IPS-18c (cell line): Measurements from ENCODE around the gene ADGRA1.
"Not testable (repeated sequence)": the region's sequence is repeated elsewhere in the genome, so short reads cannot be mapped to it uniquely, and the experiment has no call there.

Experiments used
- H3K4me3 ChIP-seq: 2 replicates; pipeline ENCODE4 v1.7.0; 2013; ENCODE audit warnings: low read depth, mild to moderate bottlenecking, low read length, moderate library complexity; ENCODE audit not compliant: insufficient read depth
- H3K9me3 ChIP-seq: one replicate; pipeline ENCODE4 v1.6.1; 2013; ENCODE audit warnings: mild to moderate bottlenecking, low read length, moderate library complexity; ENCODE audit not compliant: control insufficient read depth, insufficient read depth

ADGRA1 gene

DNA sequence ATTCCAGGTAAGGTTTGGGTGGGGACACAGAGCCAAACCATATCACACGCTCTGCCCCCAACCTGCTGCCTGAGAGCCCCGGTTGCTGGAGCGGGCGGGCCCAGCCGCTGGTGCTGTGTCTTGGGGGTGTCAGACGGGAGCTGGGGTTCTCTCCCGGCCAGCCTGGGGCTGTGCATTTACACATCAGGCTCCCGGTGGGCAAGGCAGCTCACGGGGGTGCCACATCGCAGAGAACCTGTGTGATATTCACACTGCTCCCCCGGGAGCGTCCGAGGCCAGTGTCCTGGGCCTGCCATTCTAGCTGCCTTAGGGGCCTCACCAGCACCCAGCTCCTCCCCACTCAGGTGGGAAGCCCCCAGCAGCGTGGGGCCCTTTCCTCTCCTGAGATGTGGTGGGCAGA, 35.6 kb upstream of the ADGRA1 start:
- Histone ChIP-seq H3K9me3 (no peaks in the 10 kb centered on the region), H3K4me3 (no peak overlapping the region)

DNA sequence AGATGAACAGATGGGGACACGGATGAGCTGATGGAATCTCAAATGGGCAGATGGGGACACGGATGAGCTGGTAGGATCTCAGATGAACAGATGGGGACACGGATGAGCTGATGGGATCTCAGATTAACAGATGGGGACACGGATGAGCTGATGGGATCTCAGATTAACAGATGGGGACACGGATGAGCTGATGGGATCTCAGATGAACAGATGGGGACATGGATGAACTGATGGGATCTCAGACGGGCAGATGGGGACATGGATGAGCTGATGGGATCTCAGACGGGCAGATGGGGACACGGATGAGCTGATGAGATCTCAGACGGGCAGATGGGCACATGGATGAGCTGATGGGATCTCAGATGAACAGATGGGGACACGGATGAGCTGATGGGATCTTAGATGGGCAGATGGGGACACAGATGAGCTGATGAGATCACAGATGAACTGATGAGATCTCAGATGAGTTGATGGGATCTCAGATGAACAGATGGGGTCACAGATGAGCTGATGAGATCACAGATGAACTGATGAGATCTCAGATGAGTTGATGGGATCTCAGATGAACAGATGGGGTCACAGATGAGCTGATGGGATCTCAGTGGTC, 34.1 kb upstream of the ADGRA1 start:
- H3K4me3 ChIP-seq, H3K9me3 ChIP-seq: not testable (repeated sequence)

DNA sequence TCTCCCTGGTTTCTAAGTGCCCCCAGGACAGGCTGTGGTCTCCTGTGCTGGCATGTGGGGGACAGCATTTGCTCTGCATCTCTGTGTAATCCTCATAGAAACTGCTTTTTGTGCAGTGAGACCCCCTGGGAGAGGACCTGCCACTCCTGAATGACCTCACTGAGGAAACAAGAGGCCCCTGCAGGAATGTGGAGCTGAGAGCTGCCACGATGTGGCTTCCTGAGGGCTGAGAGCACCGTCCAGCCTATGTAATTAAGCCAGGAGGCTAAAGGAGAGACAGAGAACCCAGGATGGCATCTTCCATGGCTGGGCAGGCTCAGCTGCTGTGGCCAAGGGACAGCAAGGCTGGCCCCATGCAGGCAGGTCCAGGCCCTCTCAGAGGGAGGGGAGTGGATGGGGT, 32.3 kb upstream of the ADGRA1 start:
- H3K4me3 ChIP-seq = no peak overlapping the region
- H3K9me3 ChIP-seq = no peaks in the 10 kb centered on the region

DNA sequence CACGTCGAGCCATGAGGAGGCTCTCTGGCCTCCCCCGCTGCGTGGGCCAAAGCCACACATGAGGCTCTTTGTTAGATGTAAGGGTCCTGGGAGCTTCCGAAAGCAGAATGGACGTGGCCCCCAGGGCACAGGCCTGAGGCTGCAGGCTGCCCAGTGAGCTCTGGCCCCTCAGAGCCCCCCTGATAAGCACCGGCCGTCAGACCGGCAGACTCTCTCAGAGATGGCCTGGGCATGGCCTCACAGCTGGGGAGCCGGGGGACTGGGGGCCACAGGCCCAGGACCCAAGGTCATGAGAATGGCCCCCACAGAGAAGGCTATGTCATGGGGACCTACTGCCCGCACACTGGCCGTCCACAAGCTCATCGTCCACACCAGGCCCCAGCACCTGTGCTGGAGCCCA, 31.7 kb upstream of the ADGRA1 start:
- Histone ChIP-seq H3K9me3 (no peaks in the 10 kb centered on the region), H3K4me3 (no peak overlapping the region)

DNA sequence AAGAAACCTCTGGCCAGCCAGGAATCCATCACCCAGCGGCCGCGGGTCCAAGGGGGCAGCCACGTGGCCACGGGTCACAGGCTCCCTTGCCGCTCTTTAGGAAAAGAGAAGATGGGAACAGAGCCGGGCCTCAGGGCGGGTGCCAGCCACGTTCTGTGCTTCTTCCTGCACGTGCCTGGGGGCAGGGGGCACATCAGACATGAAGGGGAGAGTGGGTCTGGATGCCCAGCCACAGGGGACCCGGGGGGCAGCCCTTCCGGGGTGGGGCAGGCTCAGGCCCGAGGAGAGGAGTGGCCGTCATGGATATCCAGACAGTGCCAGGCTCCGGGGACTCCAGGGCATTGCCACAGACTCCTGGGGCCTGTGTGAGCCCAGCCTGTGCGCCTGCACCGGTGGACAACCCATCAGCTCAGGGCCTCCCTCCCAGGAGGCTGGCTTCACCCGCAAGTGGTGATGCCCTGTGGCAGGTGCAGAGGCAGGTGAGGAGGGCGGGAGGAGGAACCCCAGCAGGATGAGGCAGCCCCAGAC, 31.0 kb upstream of the ADGRA1 start:
- no peaks in the 10 kb centered on the region for H3K9me3 ChIP-seq
- H3K4me3 ChIP-seq = no peak overlapping the region

DNA sequence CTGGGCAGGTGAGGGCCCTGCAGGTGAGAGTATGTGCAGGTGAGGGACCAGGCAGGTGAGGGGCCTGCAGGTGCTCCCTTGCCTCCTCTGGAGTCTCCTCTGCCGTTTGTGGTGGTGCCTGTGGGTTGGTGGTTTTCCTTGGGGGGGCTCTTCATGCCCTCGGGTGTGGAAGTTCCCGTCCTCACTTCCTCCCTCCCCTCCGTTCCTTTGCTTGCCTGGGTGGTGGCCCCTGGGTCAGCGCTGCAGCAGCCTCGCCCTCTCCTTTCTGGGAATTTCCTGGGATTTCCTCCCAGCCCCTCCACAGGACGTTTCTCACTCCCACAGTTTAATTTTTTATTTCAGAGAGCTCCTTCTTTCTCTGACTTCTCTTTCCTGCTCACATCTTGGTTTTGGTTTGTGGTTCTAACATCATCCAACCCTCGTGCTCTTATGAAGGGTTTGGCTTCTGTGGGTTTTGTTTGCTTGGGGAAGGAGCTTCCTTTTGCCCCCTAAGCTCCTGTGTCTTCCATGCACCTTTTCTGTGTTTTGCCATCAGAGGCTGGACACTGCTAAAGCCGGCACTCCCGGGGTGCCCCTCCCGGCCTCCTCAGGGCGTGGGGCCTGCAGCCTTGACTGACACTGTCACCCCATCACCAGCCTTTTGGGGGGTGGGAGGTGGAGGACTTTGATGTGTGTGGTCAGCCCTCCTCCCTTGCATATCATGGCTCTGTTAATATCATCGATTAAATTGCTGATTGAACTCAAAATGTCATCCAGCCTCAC, 29.2 kb upstream of the ADGRA1 start:
- H3K4me3 ChIP-seq = no peak overlapping the region
- no peaks in the 10 kb centered on the region for H3K9me3 ChIP-seq

DNA sequence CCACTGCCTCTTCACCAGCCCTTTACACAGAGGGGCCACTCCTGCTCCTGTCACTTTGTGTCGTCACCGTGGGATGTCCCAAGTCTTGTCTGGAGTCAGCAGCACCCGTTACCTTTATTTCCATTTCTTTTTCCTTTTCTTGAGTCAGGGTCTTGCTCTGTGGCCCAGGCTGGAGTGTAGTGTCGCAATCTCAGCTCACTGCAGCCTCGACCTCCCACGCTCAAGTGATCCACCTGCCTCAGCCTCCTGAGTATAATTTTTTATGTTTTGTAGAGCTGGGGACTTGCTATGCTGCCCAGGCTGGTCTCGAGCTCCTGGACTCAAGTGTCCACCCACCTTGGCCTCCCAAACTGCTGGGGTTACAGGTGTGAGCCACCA, 28.6 kb upstream of the ADGRA1 start:
- H3K4me3 ChIP-seq = no peak overlapping the region
- H3K9me3 ChIP-seq = no peaks in the 10 kb centered on the region

DNA sequence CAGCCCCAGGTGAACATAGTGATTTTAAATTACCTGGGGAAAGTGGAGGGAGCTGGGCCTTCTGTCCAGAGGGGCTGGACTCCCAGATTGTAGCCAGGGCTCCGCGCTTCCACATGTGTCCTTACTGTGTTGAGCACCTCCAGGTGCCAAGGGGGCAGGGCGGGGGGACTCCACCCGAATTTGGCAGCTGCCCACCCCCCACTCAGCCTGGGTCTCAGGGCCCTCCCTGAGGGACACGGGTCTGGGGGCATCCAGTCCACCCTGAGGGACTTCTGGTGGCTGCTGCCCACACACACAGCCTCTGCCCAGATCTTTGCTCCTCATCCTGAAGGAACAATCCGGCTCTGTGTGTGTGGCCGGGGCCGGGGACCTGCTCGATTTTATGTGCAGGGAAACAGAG, 28.2 kb upstream of the ADGRA1 start:
- H3K4me3 ChIP-seq = no peak overlapping the region

DNA sequence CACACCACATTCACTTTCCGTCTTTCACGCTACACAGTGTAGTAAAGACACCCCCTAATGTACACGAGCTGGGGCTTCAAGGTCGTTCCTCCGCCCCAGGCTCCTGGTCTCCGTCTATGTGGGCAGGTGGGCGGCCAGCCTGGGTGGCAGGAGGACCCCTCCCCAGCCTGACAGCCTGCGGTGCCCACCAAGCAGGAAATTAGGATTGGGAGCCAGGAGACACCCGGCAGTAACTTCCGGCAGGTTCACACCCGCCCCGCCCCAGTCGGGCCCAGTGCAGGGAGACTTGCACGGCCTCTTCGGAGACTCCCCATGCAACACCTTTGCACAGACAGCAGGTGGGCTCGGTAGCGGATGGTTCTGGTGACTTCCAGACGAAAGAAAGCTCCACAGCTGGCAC, 27.7 kb upstream of the ADGRA1 start:
- Histone ChIP-seq H3K4me3 (no peak overlapping the region), H3K9me3 (no peaks in the 10 kb centered on the region)

More for the DNA sequence above, 28.2 kb upstream of the ADGRA1 start:
- H3K9me3 ChIP-seq = no peaks in the 10 kb centered on the region

DNA sequence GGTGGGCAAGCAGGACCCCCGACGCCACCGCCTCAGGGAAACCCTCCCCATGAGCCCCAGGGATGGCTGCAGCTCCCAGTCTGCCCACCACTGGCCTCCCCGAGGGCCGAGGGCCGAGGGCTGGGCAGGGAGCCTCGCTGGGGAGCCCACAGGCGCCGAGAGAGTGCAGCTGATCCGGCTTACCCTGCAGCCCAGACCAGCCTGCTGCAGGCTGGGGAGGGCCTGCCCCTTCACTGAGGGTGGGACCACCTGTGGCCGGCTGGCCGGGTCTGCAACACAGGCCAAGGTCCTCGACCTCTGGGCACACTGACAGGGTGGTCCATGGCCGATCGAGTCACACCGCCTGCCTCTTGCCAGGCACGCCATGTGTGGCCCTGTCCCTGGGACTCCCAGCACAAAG, 27.3 kb upstream of the ADGRA1 start:
- no peaks in the 10 kb centered on the region for H3K9me3 ChIP-seq
- H3K4me3 ChIP-seq = no peak overlapping the region

DNA sequence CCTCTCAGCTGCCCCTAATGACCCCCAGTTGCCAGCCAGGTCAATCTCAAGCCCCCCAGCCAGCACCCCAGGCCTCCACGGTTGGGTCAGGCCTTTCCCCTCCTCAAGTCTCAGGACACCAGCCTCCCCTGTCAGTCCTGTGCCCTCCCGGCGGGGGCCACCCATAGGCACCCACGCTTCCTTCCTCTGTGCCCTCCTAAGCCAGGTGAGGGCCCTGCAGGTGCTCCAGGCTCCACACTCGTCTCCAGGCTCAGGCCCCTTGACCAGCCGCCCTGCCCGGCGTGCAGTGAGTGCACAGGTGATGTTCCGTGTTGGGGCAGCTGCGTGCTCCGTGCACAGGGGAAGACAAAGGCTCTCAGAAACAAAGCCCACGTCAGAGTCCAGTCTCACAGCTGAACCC, 26.8 kb upstream of the ADGRA1 start:
- Histone ChIP-seq H3K9me3 (no peaks in the 10 kb centered on the region), H3K4me3 (no peak overlapping the region)

DNA sequence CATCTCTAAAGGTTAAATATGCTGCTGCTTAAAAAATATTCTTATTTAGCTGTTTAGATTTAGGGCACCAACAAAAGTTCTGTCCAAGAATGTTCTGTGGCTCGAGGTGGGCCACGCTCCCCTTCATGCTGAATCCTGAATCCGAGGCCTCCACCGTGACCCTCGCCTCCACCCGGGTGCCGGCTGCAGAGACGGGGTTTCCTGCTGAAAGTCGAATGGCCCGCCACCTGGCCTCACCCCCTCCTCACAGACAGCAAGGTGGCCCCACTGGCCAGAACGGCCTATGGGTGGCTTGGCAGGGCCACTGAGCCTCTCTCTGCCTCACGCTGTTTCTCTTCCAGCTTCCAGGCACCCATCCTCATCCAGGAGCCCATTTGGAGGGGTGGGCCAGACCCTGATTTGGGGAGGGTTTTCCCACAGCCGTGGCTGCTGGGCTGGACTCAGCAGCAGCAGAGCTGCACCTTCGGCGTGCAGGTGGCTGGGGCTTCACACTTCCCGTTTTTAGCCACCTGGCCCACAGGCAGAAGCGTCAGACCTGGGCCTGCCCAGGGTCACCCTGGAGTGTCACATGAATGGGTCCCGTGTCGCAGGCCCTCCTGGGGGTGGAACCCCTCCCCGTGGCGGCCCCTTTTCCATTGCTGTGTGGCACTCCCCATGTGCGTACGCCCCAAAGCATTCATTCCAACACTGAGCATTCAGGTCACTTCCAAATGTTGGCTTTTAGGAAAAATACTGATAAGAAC, 26.3 kb upstream of the ADGRA1 start:
- H3K4me3 ChIP-seq = no peak overlapping the region
- no peaks in the 10 kb centered on the region for H3K9me3 ChIP-seq

DNA sequence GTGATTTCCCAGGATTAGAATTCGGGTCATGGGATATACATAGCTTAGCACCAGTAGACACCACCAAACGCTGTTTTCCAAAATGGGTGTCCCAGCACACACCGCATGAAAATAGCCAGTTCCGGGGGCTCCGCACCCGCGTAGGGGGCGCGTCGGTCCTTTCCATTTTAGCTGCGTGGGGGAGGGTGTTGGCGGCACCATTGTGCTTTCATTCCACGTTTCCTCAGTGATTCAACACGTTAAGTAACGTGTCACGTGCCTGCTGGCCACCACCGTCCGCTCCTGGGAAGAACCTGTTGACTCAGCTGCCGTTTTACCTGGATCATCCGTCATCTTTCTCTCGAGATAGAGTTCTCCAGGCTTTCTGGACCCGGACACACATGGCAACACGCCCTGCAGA, 25.6 kb upstream of the ADGRA1 start:
- H3K4me3 ChIP-seq = no peak overlapping the region
- no peaks in the 10 kb centered on the region for H3K9me3 ChIP-seq

DNA sequence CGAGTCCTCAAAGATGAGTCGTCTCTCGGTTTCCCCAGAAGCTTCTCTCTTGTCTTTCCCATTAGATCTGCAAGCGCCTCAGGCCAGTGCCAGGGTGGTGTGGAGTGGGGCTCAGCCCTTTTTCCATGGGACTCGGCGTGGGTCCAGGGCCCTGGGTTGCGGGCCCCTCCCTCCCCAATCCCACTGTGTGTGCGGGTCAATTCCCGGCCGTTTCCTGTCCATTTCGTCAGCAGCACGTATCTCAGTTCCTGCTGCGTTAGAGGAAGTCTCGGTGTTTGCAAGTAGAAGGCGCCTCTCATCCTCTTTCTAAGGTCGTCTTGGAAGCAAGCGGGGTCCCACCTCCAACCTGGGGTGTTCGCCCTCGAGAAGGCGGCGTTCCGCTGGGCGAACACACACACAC, 25.1 kb upstream of the ADGRA1 start:
- H3K4me3 ChIP-seq = no peak overlapping the region
- no peaks in the 10 kb centered on the region for H3K9me3 ChIP-seq

DNA sequence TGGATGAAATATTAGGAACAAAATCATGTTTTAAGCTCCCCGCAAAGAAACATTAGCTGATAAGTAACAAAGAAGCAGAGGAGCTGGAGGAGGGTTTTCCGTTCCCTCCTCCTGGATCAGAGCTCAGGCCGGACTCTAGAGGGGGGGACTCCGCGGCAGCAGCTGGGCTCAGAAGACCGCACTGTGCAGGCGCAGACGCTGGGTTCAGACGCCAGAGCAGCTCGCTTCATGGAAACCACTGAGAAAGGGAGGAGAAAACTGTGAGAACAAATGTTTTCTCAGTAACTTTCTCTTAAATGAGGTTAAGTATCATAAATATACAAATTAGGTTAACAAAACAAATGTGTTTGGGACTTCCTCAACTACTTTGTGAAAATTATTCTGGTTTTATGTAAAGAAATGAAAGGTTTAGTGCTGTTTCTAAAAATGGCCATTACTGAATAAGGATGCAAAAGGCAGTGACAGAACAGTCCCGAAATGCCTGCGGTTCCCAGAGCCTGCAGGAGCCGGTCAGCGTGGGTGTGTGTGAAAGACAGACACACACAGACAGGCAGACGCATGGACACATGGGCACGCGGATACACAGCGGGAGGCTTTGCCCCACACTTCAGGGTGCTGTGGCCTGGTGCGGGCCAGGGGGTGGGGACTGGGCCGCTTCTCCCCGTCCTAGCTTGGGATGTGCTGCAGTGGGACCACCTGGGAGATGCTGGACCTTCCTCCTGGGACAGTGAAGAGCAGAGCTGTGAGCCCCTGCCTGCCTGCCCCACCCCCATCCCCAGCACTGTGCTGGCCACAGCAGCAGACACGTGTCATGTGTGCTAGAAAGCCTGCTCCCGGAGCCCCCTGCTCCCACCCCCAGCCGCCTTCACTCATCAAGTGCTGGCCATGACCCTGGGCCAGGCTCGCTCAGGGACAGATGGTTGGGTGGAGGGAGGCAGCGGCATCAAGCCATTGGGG, 20.3 kb upstream of the ADGRA1 start:
- no peaks in the 10 kb centered on the region for H3K9me3 ChIP-seq
- H3K4me3 ChIP-seq = no peak overlapping the region

DNA sequence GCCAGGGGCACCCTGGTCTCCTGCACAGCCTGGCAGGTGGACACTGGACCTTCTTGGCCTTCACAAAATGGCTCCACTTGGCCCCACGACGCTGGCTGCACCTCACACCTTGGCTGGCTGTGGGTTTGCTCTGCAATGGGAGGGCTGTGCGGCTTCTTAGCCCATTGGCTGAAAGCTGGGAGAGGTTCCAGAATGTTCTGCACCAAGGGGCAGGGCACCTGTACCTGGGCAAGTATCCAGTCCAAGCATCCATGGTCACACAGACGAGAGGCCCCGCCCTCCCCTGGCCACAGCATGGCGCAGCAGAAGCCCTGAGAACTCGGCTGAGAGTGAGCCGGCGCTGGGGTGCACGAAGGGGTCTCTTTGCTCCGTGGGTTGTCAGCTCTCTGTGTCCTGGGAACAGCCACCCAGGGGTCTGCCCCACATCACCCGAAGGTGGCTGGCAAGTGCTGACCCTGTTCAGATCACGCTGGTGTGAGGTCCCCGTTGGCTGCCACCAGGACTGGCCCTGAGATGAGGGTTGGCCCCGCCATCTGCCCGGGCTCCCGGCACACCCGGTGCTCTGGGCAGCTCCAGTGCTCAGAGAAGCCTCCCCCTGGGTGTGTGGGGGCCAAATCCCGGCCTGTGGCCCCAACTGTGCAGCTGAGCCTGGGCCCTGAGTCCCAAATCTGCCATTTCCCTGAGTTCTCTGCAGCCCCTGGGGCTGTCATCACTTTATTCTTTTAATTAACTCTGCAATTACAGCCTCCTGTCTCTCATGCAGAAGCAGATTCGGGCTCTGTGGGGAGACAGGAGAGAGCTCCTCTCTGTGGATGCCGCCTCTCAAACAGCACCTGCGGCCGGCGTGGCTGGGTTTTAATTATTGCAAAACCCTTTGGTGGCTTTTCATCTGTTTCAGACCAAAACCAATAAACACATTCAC, 19.4 kb upstream of the ADGRA1 start:
- no peak overlapping the region for H3K4me3 ChIP-seq
- peaks cover 3% of the 10 kb centered on the region for H3K9me3 ChIP-seq
